HG03064 (cell line): ENCODE data around the gene IMP4.
"Not testable (repeated sequence)": the region's sequence is repeated elsewhere in the genome, so short reads cannot be mapped to it uniquely, and the experiment has no call there.

Source experiments
- ATAC-seq: cut with Tn5 transposase; IDR thresholded peaks from one replicate; pipeline ENCODE4 v1.9.1; 2021; ENCODE audit warnings: low read depth; ENCODE audit not compliant: unreplicated experiment

Gene IMP4

DNA sequence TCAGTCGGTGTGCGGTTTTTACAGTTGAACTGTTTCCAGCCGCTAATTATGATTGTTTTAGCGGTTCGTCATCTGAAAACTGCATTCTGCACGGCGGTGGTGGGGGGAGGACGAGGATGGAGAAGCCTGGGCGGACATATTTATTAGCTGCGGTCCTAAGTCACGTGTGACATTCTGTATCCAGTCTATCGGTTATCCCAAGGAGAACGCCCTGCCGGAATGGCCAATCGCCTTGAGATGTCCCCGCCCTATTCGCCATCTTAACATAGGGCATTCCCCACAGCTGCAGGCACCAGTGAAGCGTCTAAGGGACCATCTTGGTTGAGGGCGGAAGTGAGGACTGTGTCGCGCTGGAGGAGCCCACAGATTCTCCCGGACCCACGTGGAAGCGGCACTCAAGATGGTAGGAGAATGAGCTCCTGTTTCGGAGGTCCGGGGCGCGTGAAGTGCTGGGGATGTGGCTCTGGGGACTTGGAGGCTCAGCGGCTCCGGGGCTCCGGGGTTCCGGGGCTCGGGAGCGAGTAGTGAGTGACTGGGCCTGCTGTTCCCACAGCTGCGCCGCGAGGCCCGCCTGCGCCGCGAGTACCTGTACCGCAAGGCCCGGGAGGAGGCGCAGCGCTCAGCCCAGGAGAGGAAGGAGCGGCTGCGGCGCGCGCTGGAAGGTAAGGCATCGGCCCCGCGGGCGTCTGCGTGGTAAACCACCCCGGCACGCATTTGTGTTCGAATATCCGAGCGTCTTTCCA lies at the start of gene IMP4:
TSS of gene IMP4 (plus strand) at position 365 of the 743 bp plus-strand sequence. CDS start at position 401, 36 bp downstream.
- ATAC-seq = peak; percentile 83

- no peak for ATAC-seq
These were observed 42.3 kb upstream of the IMP4 start for GRCh38 chr2:130300258-130300969.

GRCh38 chr2:130300970-130301348 lies 41.7 kb upstream of the IMP4 start:
- ATAC-seq = no peak

GRCh38 chr2:130302164-130302886 lies 40.4 kb upstream of the IMP4 start:
- ATAC-seq = peak; percentile 23

- ATAC-seq = peak; percentile 61
These were observed 39.5 kb upstream of the IMP4 start for GRCh38 chr2:130303169-130303568.

GRCh38 chr2:130304726-130305125 lies 38.0 kb upstream of the IMP4 start:
- no peak for ATAC-seq

GRCh38 chr2:130307850-130308249 lies 34.8 kb upstream of the IMP4 start:
- ATAC-seq = no peak

GRCh38 chr2:130310881-130311280 lies 31.8 kb upstream of the IMP4 start:
- no peak for ATAC-seq

GRCh38 chr2:130313812-130314334 lies 28.8 kb upstream of the IMP4 start:
- no peak for ATAC-seq

DNA sequence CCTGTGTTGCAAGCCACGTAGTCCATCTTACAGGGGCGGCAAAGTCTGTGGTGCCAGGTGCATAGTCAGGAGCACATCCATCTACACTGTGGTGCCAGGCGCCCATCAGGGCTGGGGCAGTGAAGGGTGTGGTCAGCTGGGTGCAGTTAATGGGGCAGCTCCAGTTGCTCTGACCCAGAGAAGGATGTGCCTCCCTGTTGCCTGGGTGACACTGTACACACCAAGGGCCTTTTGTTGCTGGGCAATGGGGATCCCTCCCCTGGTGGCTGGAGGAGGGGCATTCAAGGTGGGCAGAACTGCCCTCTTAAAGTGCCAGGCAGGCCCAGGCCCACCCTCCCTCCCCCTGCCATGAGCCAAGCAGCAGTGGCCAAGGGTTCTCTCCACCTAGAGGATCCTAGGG lies 28.3 kb upstream of the IMP4 start:
- no peak for ATAC-seq

DNA sequence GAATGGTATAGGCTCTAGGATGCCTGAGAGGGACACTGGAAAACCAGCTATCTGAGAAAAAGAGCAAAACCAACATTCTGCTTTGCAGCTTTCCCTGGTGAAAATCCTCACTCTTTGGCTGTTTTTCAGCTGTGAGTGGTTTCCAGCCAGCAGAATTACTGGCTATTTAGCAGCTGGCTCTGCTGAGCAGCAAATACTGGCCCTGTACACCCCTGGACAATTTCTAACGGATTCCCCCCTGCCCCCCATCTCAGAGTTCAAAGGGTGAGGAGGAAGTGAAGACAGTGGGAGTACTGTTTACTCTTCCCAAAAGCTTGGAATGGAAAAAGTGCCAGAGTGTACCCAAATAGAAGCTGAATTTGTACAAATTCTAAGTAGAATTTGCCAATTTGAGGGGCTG lies 26.1 kb upstream of the IMP4 start:
- ATAC-seq = no peak

GRCh38 chr2:130318906-130319305 lies 23.8 kb upstream of the IMP4 start:
- ATAC-seq = no peak

DNA sequence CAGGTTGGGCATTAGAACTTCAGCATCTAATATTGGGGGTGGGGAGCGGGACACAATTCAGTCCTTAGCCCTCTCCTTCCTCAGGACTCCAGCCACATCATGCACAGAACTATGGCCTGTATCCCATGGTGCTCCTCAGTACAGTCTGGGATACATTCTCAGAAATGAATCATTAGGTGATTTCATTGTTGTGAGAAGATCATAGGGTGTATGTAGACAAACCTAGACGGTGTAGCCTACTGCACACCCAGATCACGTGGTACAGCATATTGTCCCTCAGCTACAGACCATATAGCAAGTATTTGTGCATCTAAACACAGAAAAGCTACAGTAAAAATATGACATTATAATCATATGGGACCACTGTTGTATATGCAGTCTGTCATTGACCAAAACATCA lies 23.2 kb upstream of the IMP4 start:
- no peak for ATAC-seq

- no peak for ATAC-seq
These were observed 14.8 kb upstream of the IMP4 start for GRCh38 chr2:130327703-130328527.

DNA sequence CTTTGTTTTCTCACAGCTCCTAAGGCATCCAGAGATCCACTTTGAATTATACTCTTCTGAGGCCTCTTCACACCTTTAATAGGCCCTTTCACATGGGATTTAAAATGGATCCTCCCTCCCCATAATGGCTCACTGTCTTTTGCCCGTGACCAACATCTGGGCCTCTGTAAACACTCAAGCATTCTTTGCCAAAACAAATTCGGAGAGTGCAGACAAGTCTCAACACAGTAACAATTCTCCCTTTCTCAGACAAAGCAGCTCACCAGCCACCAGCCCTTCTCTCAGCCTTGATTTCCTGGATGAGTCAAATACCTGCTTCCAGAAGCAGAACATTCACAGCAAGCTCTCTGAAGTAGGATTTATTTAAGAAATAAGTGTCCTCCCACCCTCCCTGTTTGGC lies 14.0 kb upstream of the IMP4 start:
- ATAC-seq = no peak

DNA sequence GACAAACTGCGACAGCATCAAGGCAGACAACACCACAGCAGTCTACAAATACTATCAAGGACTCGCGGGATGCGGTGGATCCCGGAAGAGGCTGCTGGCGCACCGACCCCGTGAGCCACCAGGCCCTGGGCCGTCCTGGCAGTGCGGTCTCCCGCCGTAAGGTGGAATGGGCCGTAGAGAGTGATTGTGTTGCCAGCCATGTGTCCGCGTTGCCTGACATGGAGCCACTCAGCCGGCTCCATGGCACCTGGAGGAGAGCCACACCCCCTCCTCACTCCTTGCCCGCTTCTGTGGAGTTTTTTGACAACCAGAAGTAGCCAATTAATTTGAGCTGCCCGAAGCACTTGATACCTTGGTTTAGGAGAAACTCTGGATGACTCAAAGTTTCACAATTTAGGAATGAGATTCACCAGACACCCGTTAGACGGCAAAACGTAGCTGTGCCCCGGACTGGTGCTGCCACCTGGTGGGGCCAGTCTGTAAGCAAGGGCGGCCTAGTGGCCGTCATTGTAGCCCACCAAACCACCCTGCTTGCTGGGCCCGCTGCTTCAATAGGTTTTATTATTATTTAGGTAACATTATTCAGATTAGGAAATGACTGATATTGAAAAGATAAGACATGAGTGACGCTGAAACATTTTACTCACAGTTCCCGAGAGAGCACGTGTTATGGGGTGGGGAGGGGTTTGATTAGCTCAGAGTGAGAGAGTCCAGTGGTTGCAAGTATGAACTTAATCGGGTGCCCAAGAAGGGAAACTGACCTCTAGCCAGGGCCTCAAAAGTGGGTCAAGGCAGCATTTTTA lies 10.2 kb upstream of the IMP4 start:
- peak; percentile 70 for ATAC-seq

GRCh38 chr2:130333253-130333652 lies 9.4 kb upstream of the IMP4 start:
- ATAC-seq = not testable (repeated sequence)

GRCh38 chr2:130334026-130334425 lies 8.7 kb upstream of the IMP4 start:
- no peak for ATAC-seq

DNA sequence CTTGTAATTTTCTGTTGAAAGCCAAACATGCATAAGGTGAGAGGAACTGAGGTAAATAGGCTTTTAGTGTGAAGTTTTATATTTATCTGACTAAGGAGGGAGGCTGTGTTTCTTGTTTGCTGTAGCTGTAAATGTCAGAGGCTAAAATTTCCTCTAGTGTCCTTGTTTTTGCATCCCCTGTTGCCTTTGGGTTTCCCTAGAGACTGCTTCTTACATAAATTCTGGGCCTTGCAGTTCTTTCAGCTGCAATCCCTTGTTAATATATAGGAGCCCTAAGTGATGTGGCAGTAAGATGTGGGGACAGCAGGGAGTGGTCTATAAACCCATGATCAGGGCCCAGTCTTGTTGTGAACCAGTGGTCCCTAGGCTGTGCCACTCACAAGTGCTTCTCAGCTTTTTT lies 7.5 kb upstream of the IMP4 start:
- ATAC-seq = no peak
